Sigmoid colon (tissue), 4 donors: ENCODE measurements around the gene DGCR2.

Experiments
- CTCF ChIP-seq, 4 experiments: fragments of 450-650 bp in 3 of 4; fragments of 200-600 bp in 1 of 4; IDR thresholded peaks; one replicate each; pipeline ENCODE4 v1.5.1; 2016 to 2019; ENCODE audit warnings: antibody characterized with exemption in 4 of 4, mild to moderate bottlenecking in 3 of 4, moderate library complexity in 2 of 4
- EP300 ChIP-seq, 4 donors: sonication (generic); formaldehyde crosslinking; IDR thresholded peaks; one replicate each; pipeline ENCODE4 v1.6.1; 2017; ENCODE audit warnings: antibody characterized with exemption in 4 of 4

DNA sequence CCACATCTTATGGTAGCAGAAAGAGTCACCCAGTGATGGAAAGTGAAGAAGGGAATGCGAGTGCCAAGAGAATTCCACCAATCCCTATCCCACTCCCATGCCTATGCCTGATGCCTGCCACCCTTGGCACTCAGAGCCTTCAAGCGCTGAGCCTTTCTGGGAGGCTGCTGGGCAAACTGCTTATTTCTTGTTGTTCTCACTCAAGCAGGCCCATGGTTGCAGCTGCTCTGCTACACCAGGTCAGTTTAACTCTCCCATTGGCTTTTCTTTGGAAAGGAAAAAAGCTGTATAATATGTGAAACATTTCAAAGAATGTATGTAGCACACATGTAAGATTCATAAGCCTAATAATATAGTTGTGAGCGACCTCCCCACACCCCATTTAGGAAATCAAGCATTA is 41.4 kb downstream of the DGCR2 start:
- TF ChIP-seq CTCF (IDR thresholded peaks at IDR 0.05) (no peak), EP300 (IDR thresholded peaks at IDR 0.05) (no peak)
